Neuronal stem cell (in vitro differentiated cells): ENCODE measurements around the gene MUC5B.

ENCODE experiments used
- DNase-seq: peaks from one replicate; pipeline ENCODE4 v3.0.0-alpha.2; 2013; ENCODE audit warnings: low spot score
- H2AFZ ChIP-seq: one replicate; pipeline ENCODE4 v1.6.1; 2013; ENCODE audit warnings: mild to moderate bottlenecking, low read length, inconsistent platforms
- H2AK5ac ChIP-seq: 2 replicates; pipeline ENCODE4 v1.6.1; 2013; ENCODE audit warnings: low read depth, mild to moderate bottlenecking, inconsistent platforms, low read length, moderate library complexity, mixed read lengths
- H2BK120ac ChIP-seq: 2 replicates; pipeline ENCODE4 v1.6.1; 2013; ENCODE audit warnings: low read depth, mild to moderate bottlenecking, inconsistent platforms, low read length, moderate library complexity, mixed read lengths
- H2BK12ac ChIP-seq: one replicate; pipeline ENCODE4 v1.6.1; 2013; ENCODE audit warnings: low read length, inconsistent platforms
- H2BK15ac ChIP-seq: 2 replicates; pipeline ENCODE4 v1.6.1; 2013; ENCODE audit warnings: mild to moderate bottlenecking, low read length, inconsistent platforms, mixed read lengths
- H2BK5ac ChIP-seq: one replicate; pipeline ENCODE4 v1.6.1; 2013; ENCODE audit warnings: inconsistent platforms, mild to moderate bottlenecking, low read length, moderate library complexity
- H3K14ac ChIP-seq: one replicate; pipeline ENCODE4 v1.6.1; 2013; ENCODE audit warnings: low read length, inconsistent platforms
- H3K18ac ChIP-seq: 2 replicates; pipeline ENCODE4 v1.6.1; 2013; ENCODE audit warnings: low read length, inconsistent platforms
- H3K23ac ChIP-seq: 2 replicates; pipeline ENCODE4 v1.6.1; 2013; ENCODE audit warnings: low read depth, mild to moderate bottlenecking, mixed read lengths, low read length, inconsistent platforms; ENCODE audit not compliant: poor library complexity
- H3K27ac ChIP-seq: replicated peaks from 3 replicates; pipeline ENCODE4 v1.5.1; 2013; ENCODE audit warnings: low read length, inconsistent platforms
- H3K27me3 ChIP-seq, 3 experiments: 2 replicates each; pipeline ENCODE4 v1.6.1; 2013; ENCODE audit warnings: low read length in 3 of 3, mild to moderate bottlenecking in 2 of 3, inconsistent platforms in 1 of 3, low read depth in 1 of 3, mixed read lengths in 1 of 3, moderate library complexity in 1 of 3; ENCODE audit not compliant: control insufficient read depth in 3 of 3, insufficient read depth in 3 of 3
- H3K36me3 ChIP-seq, 2 donors: replicated peaks in 1 of 2; 2 replicates each; pipeline ENCODE4 v1.6.1; 2013; ENCODE audit warnings: low read length in 2 of 2; ENCODE audit not compliant: control insufficient read depth in 2 of 2, insufficient read depth in 2 of 2
- H3K4ac ChIP-seq: 2 replicates; pipeline ENCODE4 v1.6.1; 2013; ENCODE audit warnings: inconsistent platforms, mild to moderate bottlenecking, low read length, moderate library complexity
- H3K4me1 ChIP-seq, 2 donors: 1 replicate in 1 of 2; 2 replicates in 1 of 2; pipeline ENCODE4 v1.6.1; 2013; ENCODE audit warnings: low read length in 2 of 2, low read depth in 1 of 2; ENCODE audit not compliant: control insufficient read depth in 2 of 2, insufficient read depth in 1 of 2
- H3K4me2 ChIP-seq: one replicate; pipeline ENCODE4 v1.6.1; 2013; ENCODE audit warnings: mild to moderate bottlenecking, low read length, inconsistent platforms; ENCODE audit not compliant: insufficient read depth, poor library complexity, severe bottlenecking
- H3K4me3 ChIP-seq, 2 donors: 2 replicates each; pipeline ENCODE4 v1.5.1; 2013; ENCODE audit warnings: low read length in 2 of 2, mild to moderate bottlenecking in 2 of 2, inconsistent platforms in 1 of 2, moderate library complexity in 1 of 2
- H3K79me1 ChIP-seq: one replicate; pipeline ENCODE4 v1.6.1; 2013; ENCODE audit warnings: low read depth, mild to moderate bottlenecking, inconsistent platforms, low read length, moderate library complexity
- H3K9ac ChIP-seq: one replicate; pipeline ENCODE4 v1.6.1; 2013; ENCODE audit warnings: mild to moderate bottlenecking, low read depth, low read length, inconsistent platforms; ENCODE audit not compliant: poor library complexity
- H3K9me3 ChIP-seq, 2 donors: replicated peaks in 1 of 2; 2 replicates each; pipeline versions ENCODE3 to v1.6.1; 2013; ENCODE audit warnings: low read length in 2 of 2, mild to moderate bottlenecking in 2 of 2, inconsistent platforms in 1 of 2, low read depth in 1 of 2, mixed read lengths in 1 of 2, moderate library complexity in 1 of 2; ENCODE audit not compliant: control insufficient read depth in 2 of 2, insufficient read depth in 1 of 2
- H4K8ac ChIP-seq: one replicate; pipeline ENCODE4 v1.6.1; 2013; ENCODE audit warnings: low read depth, mild to moderate bottlenecking, inconsistent platforms, low read length, moderate library complexity
- H4K91ac ChIP-seq: one replicate; pipeline ENCODE4 v1.6.1; 2013; ENCODE audit warnings: low read length, low read depth, mild to moderate bottlenecking, inconsistent platforms; ENCODE audit not compliant: poor library complexity
- WGBS, 2 donors: extraction: QIAGEN DNeasy Blood & Tissue Kit; methylation state at CpG; one replicate each; pipeline ENCODE4 v1.1.7; 2013; ENCODE audit warnings: missing lambda C conversion rate in 2 of 2, mixed read lengths in 1 of 2; ENCODE audit not compliant: insufficient read length in 2 of 2, insufficient replicate concordance in 1 of 2; ENCODE audit errors: extremely low coverage in 2 of 2; 5-methylcytosine and 5-hydroxymethylcytosine counted together

Gene MUC5B

GRCh38 chr11:1202154-1202775 lies 20.6 kb upstream of the MUC5B start:
- H2BK12ac ChIP-seq: peak overlapping the region; percentile 63
- no peak overlapping the region for H4K91ac ChIP-seq
- H4K8ac ChIP-seq: no peak overlapping the region
- H3K79me1 ChIP-seq: no peaks in the 10 kb centered on the region
- H3K9me3 ChIP-seq: no peaks in the 10 kb centered on the region
- peak overlapping the region; percentile 25 for H3K4me2 ChIP-seq
- no peak overlapping the region for H3K4ac ChIP-seq
- no peak overlapping the region for H3K27ac ChIP-seq
- DNase-seq: no peak
- H3K27me3 ChIP-seq: peaks cover 0 to 23% (median 0%) of the 10 kb centered on the region in 3 experiments
- no peak overlapping the region for H2BK120ac ChIP-seq
- no peak overlapping the region for H3K9ac ChIP-seq
- H3K4me3 ChIP-seq: no peak overlapping the region
- H2BK15ac ChIP-seq: peak overlapping the region; percentile 75
- no CpG with 5 or more reads among the region's 18 CpGs for WGBS, 2 donors
- no peaks in the 10 kb centered on the region for H3K4me1 ChIP-seq
- no peaks in the 10 kb centered on the region for H3K36me3 ChIP-seq
- peak overlapping the region; percentile 85 for H3K23ac ChIP-seq
- no peak overlapping the region for H2BK5ac ChIP-seq
- H2AFZ ChIP-seq: no peak overlapping the region
- H3K18ac ChIP-seq: peak overlapping the region; percentile 38
- no peak overlapping the region for H3K14ac ChIP-seq
- peak overlapping the region; percentile 92 for H2AK5ac ChIP-seq

GRCh38 chr11:1202776-1203504 lies 19.9 kb upstream of the MUC5B start:
- peak; percentile 62 for DNase-seq
- no peaks in the 10 kb centered on the region for H3K4me1 ChIP-seq

GRCh38 chr11:1203505-1204271 lies 19.2 kb upstream of the MUC5B start:
- Histone ChIP-seq H3K23ac (peak overlapping the region; percentile 85), H3K27me3 (peaks cover 0 to 18% (median 0%) of the 10 kb centered on the region in 3 experiments), H3K4me3 (no peak overlapping the region), H3K4ac (no peak overlapping the region), H3K18ac (peak overlapping the region; percentile 83), H2BK15ac (peak overlapping the region; percentile 96), H3K36me3 (no peaks in the 10 kb centered on the region), H2AFZ (peak overlapping the region; percentile 77), H3K14ac (peak overlapping the region; percentile 2), H3K4me2 (no peak overlapping the region), H4K91ac (no peak overlapping the region), H3K27ac (no peak overlapping the region), H3K9ac (no peak overlapping the region), H3K4me1 (no peaks in the 10 kb centered on the region), H2BK120ac (no peak overlapping the region), H3K9me3 (no peaks in the 10 kb centered on the region), H2BK12ac (no peak overlapping the region), H2BK5ac (no peak overlapping the region), H2AK5ac (peak overlapping the region; percentile 99), H4K8ac (peak overlapping the region; percentile 43), H3K79me1 (peaks cover under 1% of the 10 kb centered on the region)
- no peak for DNase-seq
- WGBS, 2 donors: no CpG with 5 or more reads among the region's 30 CpGs

More at GRCh38 chr11:1202776-1203504, 19.9 kb upstream of the MUC5B start:
- Histone ChIP-seq H3K36me3 (no peaks in the 10 kb centered on the region), H4K91ac (no peak overlapping the region), H2AFZ (peak overlapping the region; percentile 77), H2BK5ac (no peak overlapping the region), H4K8ac (peak overlapping the region; percentile 43), H3K4ac (no peak overlapping the region), H3K4me2 (peak overlapping the region; percentile 25), H3K27me3 (peaks cover 0 to 23% (median 0%) of the 10 kb centered on the region in 3 experiments), H2BK12ac (no peak overlapping the region), H2BK120ac (no peak overlapping the region), H3K9me3 (no peaks in the 10 kb centered on the region), H3K18ac (peak overlapping the region; percentile 83), H3K4me3 (no peak overlapping the region), H3K79me1 (no peaks in the 10 kb centered on the region), H3K14ac (peak overlapping the region; percentile 2), H2BK15ac (peak overlapping the region; percentile 96), H3K23ac (peak overlapping the region; percentile 85), H3K27ac (no peak overlapping the region), H3K9ac (peak overlapping the region; percentile 50), H2AK5ac (peak overlapping the region; percentile 99)
- WGBS, 2 donors: no CpG with 5 or more reads among the region's 32 CpGs
